EL (cell line): ENCODE results near the gene GALNT7.
A peak's percentile ranks its signal among the peaks of the same experiment; 100 is the strongest.

Experiments
- DNase-seq: peaks from one replicate; pipeline ENCODE4 v3.0.0-alpha.2; 2016

GALNT7 gene

GRCh38 chr4:173317004-173317403 lies 148.4 kb downstream of the GALNT7 start:
- no peak for DNase-seq

DNA sequence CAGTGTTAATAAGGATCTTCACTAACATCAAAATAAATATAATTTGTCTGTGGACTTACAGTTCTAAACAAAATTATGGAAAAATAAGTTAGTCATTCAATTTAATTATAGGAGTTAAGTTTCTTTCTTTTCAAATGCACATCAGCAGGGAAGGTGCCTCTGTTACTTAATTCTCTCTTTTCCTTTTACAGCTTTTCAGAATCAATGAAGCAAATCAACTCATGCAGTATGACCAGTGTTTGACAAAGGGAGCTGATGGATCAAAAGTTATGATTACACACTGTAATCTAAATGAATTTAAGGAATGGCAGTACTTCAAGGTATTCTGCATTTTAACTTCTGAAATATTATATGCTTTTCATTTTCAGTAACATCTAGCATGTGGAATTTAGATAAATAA lies 149.6 kb downstream of the GALNT7 start:
- no peak for DNase-seq

DNA sequence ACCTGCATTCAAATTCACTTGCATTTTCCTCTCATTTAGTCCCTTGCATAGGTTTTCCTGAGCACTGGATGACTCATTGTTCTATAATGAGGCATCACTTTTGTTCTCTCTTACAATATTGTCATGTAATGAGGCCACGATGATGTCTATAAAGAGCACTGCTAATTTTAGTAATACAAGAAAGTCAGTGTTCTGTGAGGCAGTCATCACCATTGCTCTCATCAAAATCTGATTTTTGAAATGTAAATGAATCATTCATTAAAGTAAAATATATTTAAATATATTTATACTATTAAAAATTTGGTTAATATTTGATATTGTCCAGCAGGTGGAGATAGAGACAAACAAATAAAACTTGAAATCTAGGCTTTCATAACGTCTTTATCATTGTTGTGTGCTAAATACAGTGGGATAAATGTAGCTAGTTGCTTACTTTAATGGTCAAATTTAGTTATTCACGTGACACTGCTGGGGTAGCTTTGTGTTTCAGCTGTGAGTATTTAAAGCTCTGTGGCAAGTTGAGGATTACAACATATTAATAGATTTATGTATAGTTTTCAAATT lies 150.1 kb downstream of the GALNT7 start:
- peak; percentile 47 for DNase-seq

DNA sequence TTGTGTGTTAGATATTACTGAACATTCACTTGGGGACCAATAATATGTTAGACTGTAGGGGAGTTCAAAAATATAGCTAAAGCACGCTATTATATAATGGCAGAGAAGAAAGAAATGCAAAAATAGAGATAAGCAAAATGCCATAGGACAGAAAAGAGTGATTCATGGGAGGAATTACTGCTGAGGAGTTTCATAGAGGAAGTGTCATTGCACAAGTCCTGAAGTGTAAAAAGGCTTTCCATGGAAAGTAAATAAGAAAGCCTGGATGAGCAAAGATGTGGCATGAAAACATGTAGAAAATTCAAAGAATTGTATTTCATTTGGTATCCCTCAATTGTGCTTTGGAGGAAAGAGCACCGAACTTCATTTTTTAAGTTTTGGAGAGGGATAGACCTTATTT lies 151.1 kb downstream of the GALNT7 start:
- no peak for DNase-seq

- DNase-seq = no peak
Observed at GRCh38 chr4:173325007-173325736, 156.6 kb downstream of the GALNT7 start.

DNA sequence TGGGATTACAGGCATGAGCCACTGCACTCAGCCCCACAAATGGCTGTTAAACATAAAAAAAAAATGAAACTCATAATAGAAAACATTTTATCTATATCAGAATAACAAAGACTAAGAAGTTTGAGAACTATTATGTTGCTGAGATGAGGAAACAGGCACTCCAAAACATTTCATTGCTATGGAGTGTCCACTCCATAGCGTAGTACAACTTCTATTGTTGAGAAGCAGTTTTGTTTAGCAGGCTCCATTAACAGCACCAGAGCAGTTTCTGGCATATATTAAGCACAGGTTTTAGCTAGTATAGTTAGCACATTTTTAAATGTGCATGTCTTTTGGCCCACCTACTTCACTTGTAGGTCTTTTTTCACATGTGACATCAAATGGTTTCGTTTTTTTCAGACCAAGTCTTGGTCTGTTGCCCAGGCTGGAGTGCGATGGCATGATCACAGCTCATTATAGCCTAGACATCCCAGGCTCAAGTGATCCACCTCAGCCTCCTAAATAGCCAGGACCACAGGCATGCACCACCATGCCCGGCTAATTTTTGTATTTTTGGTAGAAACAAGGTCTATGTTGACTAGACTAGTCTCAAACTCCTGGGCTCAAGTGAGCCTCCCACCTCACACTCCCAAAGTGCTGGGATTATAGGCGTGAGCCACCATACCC lies 159.8 kb downstream of the GALNT7 start:
- no peak for DNase-seq

GRCh38 chr4:173330590-173330989 lies 162.0 kb downstream of the GALNT7 start:
- DNase-seq = no peak

- DNase-seq = peak; percentile 42
Observed at GRCh38 chr4:173332021-173332487, 163.4 kb downstream of the GALNT7 start.

- DNase-seq = peak; percentile 16
Observed at GRCh38 chr4:173332963-173333657, 164.5 kb downstream of the GALNT7 start.

DNA sequence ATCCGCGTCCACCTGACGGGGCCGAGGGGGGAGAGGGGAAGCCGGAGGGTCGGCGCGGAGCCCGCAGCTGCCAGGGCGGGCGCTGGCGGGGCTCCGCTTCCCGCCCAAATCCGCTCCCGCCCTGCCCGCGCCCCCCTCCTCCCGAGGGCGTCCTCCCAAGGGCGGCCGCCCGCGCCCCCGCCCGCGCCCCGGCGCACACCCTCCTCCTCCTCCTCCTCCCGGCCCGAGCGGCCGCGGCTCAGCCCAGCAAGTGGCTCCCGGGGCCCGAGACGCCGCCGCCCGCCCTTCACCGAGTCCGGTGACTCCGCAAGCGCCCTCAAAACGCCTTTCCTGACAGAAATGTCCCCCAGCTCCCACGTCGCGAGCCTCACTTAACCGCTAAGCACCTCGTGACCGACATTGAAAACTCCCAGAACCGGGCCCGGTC lies 165.1 kb downstream of the GALNT7 start:
- DNase-seq = peak; percentile 27

- peak; percentile 100 for DNase-seq
Observed at GRCh38 chr4:173334085-173334890, 165.7 kb downstream of the GALNT7 start, which contains the start of gene HMGB2. Gene HMGB2 (minus strand): TSS chr4:173334358. CDS start chr4:173333649, 709 bp downstream.

- DNase-seq = peak; percentile 93
Observed at GRCh38 chr4:173334891-173335752, 166.5 kb downstream of the GALNT7 start.

DNA sequence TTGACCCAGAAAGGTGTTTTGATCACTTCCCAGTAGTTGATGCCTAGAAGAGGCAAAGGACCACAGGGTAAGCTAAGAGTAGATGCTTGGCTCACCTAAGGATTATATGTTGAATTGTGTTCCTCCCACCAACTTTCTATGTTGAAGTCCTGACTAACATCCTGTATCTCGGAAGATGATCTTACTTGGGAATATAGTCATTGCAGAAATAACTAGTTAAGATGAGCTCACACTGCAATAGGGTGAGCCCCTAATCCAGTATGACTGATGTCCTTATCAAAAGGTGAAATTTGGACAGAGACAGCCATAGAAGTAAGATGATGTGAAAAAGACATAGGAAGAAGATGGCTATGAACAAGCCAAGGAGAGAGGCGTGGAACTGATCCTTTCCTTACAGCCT lies 168.9 kb downstream of the GALNT7 start:
- DNase-seq = no peak

GRCh38 chr4:173343832-173344397 lies 175.3 kb downstream of the GALNT7 start:
- DNase-seq = no peak

DNA sequence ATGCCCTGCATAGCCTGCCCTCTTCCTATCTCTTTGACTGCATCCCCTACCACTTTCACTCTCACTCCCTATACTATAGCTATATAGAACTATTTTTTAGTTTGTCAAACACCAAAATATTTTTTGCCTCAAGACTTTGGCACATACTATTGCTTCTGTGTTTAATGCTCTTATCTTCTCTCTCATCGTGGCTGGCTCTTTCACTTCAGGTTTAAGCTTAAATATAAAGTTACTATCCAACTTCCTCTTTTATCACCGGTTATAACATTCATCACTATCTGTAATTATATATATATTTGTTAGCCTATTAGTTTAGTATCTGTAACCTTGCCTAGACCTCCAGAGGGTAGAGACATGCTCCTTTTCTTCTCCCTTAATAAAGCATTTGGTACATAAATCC lies 177.0 kb downstream of the GALNT7 start:
- no peak for DNase-seq

DNA sequence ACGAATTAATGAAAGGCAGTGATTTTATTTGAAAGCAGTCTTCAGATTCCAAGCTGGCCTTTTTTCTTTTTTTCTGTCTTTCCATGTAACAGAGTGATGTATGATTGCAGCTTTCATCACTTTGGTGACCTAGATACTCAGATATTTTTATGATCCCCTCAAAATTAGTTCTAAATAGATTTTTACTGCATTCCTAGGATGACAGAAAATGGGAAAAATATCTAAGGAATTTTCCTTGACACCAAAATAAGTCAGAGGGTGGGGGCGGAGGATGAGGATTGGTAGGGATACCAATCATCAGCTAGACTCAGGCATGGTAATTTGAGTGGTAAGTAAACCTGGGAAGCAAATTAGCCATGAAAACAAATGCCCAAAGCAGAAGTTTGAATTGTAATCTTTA lies 177.5 kb downstream of the GALNT7 start:
- DNase-seq = peak; percentile 91

DNA sequence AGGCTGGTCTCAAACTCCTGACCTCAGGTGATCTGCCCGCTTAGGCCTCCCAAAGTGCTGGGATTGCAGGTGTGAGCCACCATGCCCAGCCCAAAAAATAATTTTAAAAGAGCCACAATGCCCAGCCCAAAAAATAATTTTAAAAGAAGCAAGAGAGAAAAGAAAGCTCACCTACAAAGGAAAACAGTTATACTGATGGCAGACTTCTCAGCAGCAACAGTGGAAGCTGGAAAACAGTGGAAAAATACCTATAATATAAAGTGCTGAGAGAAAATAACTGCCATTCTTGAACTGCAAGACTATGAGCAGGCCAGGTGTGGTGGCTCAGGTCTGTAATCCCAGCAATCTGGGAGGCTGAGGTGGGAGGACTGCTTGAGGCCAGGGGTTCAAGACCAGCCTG lies 178.9 kb downstream of the GALNT7 start:
- no peak for DNase-seq

DNA sequence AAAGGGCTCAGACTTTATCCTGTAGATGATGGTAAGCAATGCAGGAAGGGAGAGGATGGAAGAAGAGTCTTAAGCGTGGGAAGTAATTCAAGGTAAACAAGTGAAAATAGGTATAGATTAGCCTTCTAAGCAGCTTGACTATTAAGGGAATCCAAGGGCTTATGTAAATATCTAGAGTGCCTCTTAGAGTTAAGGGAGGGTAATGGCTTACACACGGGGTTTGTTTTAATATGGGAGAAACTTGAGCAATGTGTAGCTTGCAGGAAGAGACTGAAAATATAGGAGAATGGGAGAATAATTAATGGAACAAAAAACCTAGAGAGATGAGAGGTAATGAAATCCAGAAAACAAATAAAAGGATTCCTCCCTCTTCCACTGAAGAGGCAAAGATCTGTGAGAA lies 189.3 kb downstream of the GALNT7 start:
- no peak for DNase-seq

DNA sequence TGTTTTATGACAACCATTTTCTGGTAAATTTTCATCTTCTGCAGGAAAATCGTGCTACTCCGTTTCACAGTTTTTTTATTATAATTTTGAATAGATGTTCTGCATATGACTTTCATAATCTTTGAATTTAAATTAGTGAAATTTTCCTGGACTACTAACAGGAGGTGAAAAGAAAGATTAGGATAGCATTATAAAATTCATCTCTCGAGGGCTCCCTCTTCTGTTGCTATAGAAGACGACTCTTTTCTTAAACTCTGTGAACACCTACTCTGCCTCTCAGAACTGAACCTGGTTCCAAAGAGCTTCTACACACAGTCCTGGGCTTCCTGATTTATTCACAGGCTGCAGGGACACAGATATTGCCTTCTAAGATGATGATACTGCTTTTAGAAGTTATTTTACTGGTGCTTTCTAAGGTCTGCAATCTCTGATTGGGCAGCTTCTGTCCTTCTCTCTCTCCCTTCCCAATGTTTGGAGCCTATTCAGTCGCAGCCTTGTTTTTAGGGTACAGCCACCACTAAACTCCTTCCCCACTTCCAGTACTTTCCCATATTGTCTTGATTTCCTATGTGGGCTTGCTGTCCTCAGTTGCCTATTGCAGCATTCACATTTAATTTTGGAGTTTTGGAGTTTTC lies 192.1 kb downstream of the GALNT7 start:
- DNase-seq = peak; percentile 19

DNA sequence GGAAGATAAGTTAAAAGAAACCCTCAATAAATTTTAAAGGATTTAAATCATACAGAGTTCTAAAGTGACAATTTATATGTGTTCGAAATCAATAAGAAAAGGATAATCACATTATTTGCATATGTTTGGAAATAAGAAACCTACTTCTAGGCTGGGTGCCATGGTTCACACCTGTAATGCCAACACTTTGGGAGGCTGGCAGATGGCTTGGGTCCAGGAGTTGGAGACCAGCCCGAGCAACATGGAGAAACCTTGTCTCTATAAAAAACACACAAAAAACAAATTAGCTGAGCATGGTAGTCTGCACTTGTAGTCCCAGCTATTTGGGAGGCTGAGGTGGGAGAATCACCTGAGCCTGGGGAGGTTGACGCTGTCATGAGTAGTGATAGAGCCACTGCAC lies 194.1 kb downstream of the GALNT7 start:
- no peak for DNase-seq
